ENCODE measurements around the gene MAPK12.

DNA sequence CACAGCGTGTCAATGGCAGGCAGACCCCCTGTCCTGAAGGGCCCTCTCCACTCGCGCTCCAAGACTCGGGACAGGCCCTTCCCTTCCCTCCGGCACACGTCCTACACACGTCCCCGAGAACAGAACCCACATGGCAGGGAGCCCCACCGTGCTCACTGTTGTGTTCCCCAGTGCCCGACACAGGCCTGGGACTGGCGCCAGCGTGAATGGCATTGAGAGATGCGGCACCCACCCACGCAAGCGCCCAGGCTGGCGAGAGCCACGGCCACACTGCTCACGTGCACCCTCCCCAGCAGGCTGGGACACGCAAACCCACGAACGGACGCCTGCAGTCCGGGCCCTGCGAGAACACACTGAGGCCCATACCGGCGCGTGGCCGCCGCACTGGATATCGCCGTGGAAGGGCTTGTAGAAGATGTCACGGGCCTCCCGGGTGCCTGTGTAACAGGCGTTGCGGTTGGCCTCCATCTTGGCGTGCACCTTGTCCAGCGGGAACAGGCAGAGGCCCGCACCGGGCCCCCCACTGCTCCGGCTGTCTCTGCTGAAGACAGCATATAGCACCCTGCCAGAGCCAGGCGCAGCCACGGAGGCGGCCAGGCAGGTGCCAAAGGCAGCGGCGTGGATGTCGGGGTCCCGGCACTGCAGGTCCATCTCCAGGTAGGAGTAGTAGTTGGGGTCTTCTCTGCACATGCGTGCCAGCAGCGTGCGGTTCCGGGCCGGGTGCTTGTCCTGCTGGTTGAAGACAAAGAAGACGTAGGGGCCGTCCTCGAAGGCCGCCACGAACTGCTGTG lies 27.9 kb upstream of the MAPK12 start:
- no peak for TF ChIP-seq POLR2A (IDR thresholded peaks at IDR 0.05)
- TF ChIP-seq CTCF (IDR thresholded peaks at IDR 0.05) = no peak
